Occipital lobe (tissue), 2 donors: ENCODE data around the gene GPX4. TPM values are rescaled to one million over a fixed set of nuclear protein-coding genes. Genes with fewer than 3 reads are reported as not detected.

Source experiments
- DNase-seq: peaks from one replicate; lab custom pipeline; 2025; lab: John Stamatoyannopoulos, UW
- total RNA-seq: library from RNA; depleted of rRNA; stranded (reverse); fragments of >200 nt; gene quantifications from one replicate; pipeline ENCODE4 v1.2.3, GENCODE V29; 2014

Gene GPX4
- total RNA-seq, 1 donor from 2014 or later, result 83.8 TPM

DNA sequence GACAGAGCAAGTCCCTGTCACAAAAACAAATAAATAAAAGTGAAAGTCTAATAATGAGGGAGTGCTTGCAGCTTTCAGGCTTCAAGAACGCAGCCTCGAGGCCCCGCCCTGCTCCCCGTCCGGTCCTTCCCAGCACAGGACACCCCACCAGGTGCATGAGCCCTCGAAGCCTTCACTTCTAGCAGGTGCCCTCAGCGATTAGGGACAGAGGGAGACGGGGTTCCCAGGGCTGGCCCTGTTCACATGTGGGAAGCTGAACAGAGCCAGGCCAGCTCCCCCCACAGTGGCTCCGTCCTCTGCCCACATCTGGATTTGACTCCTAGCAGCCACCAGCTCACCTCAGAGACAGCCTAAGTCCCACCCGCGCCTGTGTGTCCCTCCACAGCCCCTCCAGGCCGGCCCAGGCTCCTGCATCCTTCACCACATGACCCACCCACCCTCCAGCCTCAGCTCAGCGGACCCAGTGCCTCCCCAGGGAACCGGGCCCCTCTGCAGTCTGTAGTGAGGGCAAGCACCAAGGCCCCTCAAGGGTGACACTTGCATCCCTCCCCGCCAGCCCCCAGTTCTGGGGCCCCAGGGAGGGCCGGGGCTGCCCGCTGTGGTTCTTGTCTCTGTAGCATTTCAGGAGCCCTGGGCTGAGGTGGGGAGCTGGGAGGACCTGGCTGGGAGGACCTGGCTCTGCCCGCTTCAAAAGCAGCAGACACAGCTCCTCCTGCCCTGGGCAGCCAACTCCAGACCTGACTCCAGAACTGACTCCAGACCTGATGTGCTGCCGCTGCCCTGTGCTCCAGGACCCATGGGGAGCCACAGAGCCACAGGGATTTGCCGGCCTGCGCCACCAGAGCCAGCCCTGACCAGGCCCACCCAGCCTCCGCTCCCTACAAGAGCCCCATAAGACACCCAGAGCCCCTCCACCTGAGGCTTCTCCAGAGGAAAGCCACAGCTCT, 27.2 kb downstream of the GPX4 start:
- DNase-seq, result no peak

- DNase-seq, result peak; percentile 25
Measured at GRCh38 chr19:1131718-1132551, 28.1 kb downstream of the GPX4 start.

DNA sequence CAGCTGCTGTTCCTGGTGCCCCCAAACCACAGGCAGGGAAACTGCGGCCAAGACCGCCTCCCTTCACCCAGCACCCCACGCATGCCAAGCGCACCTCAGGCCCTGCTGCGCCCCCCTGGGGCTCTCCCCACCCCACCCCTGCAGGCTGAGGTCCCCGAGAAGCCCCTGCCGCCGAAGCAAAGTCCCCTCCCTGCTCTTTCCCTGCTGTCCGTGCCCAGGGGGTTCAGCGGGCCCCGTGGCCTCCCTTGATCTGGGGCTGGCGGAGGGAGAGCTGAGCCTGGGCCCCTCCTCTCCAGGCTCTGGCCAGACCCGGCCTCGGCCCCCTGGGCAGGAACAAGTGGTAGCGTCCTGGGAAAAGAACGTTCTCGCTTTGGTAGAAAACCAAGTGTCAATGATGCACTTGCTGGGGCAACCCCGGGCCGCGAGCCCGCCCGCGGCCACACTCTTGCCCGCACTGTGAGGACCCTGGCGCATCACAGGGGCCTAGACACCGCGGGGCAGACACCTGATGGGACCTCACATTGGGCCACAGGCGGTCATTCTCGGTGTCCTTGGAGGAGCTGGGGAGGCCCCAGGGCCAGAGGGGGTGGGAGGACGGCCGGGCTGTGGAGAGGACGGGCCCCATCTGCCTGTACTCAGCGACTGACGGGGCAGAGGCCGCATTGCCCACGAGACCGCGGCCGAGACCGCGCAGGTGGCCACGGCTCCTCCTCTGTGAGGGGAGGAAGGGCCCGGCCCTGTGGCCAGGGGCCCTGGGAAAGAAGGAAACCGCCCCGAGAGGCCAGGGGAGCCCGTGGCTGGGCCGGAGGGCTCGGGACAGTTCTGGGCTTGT, 29.0 kb downstream of the GPX4 start:
- DNase-seq, result no peak

DNA sequence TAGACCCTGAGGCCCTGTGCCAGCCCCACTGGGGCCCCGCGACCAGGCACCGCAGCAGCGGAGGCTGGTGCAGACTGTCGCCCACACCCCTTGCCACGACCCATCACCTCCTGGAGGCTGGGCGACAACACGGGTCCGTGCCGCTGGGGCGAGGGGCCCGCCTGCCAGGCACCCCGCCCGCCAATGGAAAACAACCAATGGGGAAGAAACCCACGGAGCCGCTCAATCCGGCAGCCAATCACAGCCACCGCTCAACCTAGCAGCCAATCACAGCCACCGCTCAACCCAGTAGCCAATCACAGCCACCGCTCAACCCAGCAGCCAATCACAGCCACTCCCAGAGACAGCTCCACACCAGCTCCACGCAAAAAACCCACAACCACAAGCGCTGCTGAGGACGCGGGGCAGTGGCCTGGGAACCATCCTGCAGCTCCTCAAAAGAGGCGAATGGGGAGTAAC, 29.7 kb downstream of the GPX4 start:
- no peak for DNase-seq

GRCh38 chr19:1134431-1134830, 30.6 kb downstream of the GPX4 start:
- DNase-seq, result no peak

DNA sequence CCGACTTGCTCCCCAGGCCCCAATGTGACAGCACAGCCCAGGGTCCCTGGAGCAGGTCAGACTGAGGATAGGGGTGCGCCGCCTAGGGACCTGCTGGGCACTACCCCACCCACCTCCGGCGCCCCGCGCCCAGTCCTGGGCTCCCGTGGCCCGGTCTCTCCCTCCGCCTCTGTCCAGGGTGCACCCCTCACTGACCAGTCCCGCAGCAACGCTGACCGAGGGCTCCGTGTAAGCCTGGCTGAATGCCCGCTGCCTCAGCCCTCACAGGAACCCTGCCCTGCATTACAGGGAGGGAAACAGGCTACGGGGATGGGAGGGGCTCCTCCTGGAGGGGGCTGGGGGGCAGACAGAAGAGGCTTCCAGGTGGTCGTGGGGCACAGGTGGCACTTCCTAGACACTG, 31.7 kb downstream of the GPX4 start:
- DNase-seq, result no peak

DNA sequence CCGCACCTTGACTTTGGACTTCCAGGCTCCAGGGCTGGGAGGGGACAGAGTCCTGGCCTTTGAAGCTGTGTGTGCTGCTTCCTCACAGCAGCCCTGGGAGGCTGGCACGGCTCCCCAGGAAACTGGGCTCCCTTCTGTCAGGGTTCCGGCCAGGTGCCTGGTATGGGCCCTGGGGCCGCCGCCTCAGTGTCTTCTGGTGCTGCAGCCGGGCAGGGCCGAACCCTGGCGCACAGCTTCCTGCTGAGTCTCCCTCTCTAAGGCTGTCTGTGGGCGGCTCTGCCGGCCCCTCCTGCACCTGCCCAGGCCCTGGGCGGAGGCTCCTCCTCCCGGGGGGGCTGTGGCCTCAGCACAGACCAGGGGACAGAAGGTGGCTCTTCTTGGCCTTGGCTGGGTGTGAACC, 32.4 kb downstream of the GPX4 start:
- no peak for DNase-seq

DNA sequence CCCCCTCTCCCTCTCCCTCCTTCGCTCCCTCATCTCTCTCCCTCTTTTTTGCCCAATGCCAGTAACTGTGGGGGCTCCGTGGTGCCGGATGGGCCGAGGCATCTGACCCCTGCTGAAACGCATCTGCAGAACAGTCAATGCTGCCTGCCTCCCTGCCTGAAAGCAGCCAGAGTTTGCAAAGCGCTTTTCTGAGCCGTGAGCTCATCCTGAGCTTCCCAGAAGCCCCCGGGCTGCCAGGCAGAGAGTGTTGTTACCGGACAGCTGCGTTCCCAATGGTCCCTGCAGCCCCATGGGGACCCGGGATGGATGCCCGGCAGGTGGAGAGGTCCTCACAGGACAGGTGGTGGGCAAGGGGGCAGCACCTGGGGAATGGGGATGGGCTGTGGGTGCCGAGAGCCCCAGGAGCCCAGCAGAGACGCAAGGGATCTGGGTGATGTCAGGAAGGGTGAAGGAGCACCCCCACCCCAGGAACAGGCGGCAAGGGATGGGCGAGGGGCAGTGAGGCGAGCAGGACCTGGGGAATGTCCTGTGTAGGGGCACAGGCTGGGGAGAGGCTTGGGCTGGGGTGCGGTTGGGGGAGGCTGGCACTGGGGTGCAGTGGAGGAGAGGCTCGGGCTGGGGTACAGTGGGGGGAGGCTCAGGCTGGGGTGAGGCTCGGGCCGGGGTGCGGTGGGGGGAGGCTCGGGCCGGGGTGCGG, 33.0 kb downstream of the GPX4 start:
- DNase-seq, result no peak

- DNase-seq, result no peak
Measured at GRCh38 chr19:1138121-1138520, 34.3 kb downstream of the GPX4 start.

GRCh38 chr19:1139126-1139525, 35.3 kb downstream of the GPX4 start:
- DNase-seq, result no peak

DNA sequence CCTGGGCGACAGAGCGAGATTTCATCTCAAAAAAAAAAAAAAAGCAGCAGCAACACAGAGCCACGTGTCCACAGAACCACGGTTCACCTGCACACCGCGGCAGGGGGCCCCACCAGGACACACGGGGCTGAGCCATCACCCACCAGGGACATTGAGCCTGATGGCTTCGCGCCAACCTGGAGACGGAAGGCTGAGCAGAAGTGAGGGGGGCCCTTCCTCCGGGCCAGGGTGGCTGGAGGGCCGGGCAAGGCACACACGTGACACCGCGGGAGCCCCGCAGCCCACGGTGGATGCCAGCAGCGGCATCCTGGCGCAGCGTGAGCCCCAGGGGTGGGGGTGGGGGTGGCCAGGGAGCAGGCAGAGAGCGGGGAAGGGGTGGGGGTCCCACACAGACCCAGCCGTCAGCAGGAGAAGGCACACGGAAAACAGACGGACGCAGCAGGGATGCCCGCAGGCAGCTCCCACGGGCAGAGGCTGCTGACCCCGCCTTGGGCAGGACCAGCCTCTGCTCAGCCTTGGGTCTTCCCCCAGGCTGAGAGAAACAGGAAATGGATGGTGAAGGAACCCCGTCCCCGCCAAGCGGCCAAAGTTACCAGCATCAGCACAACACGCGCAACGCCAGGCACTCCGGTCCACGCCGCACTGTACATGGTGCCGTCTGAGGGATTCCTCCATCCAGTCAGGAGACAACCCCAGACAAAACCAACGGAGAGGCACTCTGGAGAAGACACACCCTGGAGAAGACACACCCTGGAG, 36.7 kb downstream of the GPX4 start:
- DNase-seq, result no peak

DNA sequence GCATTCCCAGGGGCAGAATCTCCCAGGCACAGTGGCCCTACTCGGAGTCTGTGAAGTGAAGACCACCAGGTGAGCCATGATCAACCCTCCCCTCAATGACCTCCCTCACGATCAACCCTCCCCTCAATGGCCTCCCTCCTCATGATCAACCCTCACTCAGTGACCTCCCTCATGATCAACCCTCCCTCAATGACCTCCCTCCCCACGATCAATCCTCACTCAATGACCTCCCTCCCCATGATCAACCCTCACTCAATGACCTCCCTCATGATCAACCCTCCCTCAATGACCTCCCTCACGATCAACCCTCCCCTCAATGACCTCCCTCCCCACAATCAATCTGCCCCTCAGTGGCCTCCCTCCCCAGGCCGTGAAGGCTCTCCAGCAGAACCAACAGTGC, 38.1 kb downstream of the GPX4 start:
- DNase-seq, result no peak

DNA sequence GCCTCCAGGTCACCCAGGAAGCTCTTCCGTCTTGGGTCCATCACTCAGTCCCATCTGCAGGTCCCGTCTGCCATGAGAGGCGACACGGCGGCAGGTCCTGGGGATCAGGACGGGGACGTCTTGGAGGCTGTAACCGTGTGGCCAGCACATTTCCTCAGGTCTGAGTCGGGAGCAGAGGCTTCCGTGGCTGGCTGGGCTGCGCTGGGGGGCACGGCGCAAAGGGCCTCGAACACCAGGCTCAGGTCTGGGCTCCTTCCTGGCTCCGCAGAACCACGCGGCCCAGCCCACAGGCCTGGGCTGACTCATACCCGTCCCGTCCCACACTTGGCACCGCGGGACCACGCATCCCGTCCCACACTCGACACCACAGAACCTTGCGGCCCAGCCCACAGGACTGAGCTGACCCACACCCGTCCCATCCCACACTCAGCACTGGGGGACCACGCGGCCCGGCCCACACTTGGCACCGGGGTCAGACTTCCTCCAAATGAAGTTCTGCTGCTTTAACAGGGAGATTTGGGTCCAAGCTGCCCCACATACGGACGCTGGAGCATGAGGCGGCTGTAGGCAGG, 40.1 kb downstream of the GPX4 start:
- no peak for DNase-seq

- DNase-seq, result no peak
Measured at GRCh38 chr19:1144741-1145140, 40.9 kb downstream of the GPX4 start.

- DNase-seq, result no peak
Measured at GRCh38 chr19:1145635-1146411, 42.0 kb downstream of the GPX4 start.

DNA sequence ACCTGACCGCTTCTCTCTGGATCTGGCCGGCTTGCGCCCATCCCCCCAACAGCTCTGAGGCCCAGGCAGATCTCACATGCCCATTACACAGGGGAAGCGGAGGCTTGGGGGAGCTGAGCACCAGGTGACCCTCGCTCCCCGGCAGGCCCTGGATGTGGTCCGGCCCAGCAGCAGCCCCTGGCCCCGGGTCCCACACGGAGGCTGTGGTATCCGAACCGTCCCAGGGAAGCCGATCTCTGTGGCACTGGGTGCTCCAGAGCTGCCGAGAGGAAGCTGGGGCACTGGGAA, 42.6 kb downstream of the GPX4 start:
- DNase-seq, result no peak

- DNase-seq, result no peak
Measured at GRCh38 chr19:1146858-1147780, 43.3 kb downstream of the GPX4 start.

- DNase-seq, result no peak
Measured at GRCh38 chr19:1147934-1148549, 44.2 kb downstream of the GPX4 start.
